ENCODE results near the gene AFDN.

The AFDN gene

DNA sequence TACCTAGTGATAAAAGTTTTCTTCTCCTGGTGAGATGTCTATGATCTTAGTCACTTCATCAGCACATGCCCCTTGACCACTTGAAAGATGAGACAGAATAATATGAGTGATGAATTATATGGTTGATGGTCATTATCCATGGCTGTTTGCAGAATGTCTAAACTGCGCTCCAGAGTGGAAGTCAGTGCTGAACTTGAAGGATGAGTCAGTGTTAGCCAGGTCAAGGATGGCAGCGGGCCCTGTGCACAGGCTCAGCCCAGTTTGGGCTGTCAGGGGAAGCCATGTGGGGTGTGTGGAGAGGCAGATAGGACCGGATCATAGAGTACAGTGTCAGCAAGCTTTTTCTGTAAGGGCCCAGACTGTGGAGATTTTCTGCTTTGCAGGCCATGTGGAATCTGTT is 103.6 kb downstream of the AFDN start:
- DNase-seq: no peak

DNA sequence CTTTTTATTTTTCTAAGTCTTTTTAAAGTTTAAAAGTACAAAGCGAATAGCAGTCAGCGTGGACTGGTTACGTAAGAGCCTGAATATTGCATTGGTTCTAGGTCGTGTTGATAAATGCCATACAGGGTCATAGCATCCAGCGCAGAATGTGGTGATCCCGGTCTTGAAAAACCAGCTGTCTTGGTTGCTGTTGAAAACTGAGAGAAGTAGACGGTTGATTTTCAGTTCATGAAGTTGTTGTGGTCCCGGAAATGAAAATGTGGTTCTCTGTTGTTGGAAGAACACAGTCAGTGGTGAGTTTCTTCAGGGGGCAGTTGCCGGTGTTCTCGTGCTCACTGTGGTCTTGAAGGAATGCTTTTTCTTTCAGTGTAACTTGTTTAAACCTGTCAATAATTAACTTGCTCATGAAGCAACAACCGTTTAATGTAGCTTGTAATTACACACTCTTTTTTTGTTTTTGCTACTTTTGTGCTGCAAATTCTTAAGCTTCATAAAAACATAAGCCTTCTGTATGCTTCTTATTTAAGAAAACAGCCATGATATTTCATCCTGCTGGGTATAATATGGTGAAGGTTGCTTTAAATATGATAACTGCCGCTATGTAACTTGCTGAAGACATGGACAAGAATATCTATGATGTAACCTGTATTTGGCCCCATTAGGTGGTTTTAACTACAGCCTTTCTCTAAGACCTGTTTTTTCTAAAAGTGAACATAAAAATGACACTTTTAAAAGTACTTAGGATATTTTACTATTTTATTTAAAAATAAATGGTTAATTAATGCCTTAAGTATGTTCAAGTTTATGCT is 106.0 kb downstream of the AFDN start:
- DNase-seq: no peak

DNA sequence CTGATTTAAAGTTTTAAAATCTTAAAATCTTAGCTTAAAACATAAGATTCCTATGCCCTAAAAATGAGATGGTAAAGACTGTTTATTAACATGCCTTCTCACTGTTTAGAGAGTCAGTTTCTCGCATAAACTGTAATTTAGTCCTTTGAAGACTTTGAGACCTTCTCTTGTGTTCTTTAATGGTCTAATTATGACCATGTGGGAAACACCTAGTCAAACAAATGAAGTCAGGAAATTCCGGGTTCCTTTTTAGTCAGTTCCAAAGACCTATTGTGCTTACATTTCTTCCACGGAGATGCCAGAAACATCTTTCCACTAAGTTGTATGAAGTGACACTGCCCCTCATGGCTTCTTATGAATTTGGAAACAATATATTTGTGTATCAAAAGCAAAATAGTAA is 106.6 kb downstream of the AFDN start:
- no peak for DNase-seq

DNA sequence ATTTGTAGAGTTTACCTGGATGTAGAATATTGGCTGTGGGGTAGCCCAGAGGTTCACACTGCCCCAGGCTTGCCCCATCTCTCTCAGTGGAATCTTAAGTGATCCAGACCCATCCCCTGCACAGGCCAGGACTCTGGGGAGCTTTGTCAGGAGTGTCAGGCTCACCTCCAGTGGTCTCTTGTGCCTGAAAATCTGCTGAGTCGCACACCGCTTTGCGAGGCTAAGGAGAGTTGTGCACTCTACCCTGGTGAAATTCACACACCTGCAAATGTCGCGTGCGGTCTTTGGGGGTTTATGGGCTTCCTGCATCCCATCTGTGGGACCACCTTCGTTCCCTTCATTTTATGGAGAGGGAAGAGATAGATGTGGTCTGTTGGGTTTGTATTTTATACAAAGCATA is 107.1 kb downstream of the AFDN start:
- no peak for DNase-seq

DNA sequence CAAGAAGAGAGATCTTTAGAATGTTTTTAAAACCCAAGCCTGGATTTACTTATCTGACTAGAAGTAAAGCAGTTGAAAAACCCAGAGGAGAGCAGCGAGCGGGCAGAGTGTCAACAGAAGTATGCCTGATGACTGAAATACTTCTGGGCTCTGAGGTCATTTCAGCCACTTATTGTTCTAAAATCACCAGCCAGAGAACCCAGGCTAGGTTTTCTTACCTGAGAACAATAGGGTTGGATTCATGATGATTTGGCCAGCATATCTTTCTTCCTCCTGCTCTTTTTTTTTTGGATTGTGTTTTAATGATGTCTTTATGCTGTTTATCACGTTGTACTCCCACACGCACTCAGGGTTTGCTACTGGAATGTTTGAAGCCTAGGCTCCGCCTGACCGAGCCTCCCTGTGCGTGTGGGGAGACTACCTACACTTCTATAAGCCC is 107.7 kb downstream of the AFDN start:
- DNase-seq: no peak

DNA sequence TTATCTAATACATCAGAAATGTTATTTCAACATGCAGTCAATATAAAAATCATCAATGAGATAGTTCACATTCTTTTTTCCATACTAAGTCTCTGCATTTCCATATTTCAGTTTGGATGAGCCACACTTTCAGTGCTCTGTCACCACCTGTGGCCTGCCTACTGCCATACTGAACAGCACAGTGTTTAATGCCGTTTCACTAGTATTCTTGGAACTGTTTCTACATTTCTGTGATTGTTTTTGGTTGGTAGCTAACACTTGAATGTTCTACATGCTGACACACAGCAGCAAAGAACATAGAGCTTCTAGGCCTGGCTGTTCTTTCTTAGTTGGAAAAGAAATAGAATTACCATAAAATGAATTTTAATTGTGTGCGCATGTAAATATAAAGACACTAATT is 109.3 kb downstream of the AFDN start:
- DNase-seq: no peak

DNA sequence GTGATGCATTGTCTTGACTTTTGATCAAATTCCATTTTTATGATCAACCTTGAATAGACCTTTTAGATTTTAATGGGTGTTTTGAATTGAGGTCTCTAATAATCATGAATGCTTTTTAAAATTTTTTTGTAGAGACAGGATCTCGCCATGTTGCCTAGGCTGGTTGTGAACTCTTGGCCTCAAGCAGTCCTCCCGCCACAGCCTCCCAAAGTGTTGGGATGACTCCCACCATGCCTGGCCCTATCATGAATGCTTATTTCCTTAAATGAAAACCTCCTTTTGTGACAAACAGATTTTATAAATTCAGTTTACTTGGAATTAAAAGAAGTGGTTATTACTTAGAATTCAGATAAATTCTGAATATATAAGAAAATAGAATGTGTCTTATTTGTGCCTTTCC is 110.6 kb downstream of the AFDN start:
- DNase-seq: no peak

DNA sequence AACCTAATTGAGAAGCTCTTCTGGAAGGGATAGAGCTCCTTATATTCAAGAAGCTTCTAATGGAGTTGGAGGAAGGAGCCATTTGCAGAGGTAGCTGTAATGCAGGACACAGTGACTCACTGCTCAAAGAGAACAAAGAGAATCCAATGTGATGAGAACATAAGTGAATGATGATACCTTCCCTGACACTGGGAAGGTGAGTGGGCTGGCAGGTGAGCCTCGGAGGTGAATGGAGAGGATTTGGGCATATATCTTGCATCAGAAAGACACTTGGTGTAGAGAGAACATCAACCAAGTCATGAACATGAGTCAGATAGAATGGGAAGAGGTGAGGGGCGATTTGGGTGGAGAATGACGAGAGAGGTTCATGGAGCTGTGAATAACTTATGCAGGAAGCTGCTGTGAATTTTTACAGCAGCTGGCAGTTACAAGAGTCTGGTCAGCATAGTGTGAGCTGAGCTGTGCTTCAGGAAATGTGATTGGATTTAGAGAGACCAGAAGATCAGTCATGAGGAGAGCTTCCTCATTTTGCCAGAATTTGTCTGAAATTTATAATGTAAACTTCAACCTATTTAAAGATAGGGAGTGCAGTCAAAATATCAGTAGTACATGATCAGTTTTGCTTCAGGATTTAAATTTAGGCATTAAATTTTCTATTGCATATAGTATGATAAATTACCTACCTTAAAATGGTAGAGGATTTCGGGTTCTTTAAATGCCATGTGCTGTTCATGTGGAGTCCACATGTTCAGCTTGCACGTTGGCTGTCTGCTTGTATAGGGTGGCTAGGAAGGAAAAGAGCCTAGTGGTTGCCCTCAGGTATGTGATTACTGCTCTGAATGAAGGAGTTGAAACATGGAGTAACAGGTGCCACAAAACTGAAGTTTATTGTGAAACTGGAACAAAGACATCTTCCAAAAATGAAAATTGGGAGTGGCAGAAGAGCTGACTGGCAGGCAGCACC is 111.5 kb downstream of the AFDN start:
- no peak for DNase-seq

DNA sequence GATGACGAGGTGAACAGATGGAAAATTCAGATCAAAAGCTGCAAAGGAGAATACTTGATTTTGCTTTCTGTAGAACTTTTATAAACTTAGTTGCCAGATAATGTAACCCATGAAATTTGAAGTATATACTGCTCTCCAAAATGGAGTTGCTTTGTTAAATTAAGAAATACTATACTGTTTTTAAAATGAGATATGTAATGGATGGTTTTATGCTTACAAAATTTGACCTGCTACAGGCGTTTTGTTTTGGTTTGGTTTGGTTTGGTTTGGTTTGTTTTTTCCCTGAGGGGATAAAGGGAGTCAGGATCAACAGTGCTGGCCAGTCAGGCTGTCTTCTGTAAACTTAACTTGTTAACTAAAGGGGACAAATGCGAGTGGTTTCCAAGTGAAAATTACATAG is 115.1 kb downstream of the AFDN start:
- no peak for DNase-seq

DNA sequence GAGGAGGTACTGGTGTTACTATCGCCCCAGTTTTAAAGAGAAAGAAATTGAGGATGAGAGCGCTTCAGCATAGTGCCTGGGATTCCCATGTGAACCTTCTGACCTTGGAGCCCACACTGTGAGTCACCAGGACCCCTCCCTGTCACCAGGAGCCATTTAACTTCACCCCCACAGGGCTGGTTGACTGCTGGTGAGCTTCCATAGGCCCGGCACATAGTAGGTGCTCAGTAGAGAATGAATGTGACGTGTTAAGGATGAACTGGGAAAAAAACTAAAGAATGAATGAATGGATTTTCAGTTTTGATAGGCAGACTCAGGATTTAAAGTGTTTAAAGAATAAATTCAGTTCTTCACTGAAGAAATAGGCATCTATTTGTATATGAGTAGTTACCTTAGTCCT is 117.4 kb downstream of the AFDN start:
- no peak for DNase-seq

DNA sequence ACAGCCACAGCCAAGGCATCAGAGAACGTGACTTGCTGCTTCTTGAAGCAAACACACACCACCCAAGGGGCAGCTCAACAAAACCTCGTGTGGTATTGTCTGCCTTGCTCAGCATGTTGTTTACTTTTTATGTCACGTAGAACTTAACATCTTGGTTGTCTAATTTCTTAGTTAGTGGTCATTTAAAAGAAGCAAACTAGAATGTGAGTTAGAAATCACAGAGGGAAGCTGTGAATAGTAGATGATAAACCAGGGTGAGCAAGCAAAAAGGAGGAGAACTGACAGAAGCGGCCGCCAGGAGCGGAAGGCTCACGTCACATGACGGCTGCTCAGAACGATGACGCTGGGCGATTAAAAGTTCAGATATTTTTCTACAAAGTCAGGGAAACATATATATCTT is 119.3 kb downstream of the AFDN start:
- DNase-seq: no peak

DNA sequence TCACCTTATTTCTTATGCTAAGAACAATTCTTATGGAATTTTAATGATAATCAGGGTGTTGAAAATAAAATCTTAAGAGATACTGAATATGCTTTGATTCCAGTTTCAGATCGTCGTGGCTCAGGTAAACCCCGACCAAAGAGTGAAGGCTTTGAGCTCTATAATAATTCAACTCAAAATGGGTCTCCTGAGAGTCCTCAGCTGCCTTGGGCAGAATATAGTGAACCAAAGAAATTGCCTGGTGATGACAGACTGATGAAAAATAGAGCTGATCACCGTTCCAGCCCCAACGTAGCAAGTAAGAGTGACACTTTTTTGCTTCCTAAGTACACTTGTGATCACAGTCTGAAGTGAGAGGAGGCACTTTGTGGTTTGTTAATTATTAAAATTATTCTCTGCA is 119.9 kb downstream of the AFDN start:
- DNase-seq: no peak

DNA sequence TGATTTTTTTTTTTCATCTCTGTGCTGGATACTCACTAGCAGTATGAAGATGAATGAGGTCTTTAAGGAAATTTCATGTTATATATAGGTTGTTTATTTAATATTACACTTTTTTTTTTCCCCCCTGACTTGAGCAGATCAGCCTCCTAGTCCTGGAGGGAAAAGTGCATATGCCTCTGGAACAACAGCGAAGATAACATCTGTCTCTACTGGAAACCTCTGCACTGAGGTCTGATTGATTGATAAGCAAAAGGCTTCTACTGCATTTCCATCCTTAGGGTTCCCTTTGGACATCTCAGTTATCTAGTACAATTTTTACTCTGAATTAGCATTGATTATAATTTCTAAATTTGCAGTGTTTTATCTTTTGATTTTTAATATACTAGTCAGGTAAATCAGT is 121.0 kb downstream of the AFDN start:
- DNase-seq: no peak

DNA sequence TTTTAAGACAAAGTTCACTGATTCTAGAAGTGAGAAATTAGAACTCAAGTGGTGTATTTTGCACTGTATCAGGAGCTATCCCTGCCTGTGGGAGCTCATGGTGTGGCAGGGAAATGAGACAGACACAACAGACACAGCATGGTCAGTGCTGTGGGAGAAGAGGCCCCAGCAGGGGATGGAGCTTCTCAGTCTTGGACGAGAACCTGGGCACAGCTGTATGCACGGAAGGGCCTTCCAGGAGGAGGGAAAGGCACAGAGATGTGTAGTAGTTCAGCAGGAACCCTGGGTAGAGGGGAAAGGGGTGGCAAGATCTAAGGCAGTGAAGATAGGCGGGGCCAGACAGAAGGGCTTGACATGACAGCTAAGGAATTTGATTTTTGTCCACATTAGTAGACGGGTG is 122.0 kb downstream of the AFDN start:
- DNase-seq: no peak

DNA sequence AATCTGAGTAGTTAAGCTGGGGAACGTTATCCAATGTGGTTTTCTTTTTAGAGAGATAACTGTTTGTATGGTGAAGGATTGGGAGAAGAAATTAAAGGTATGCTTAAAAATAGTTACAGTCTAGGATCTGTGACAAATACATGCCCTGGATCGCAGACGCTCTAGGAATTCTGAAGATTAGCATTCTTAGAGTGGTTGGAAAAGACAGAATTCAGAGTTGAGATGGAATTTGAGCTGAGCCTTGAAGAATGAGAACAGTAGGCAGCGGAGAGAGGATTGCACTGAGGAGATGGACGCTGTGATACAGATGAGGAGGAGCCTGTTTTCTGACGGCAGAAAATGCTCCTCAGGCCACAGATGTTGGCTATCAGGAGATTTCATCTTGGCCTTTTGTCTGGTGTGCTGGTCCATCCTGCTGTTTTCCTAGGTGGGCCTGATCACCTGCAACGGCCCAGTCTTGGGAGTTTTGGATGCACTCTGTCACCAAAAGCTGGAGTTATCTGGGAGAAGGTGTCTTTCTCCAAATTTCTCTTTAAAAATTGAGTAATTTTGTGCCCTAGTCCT is 122.5 kb downstream of the AFDN start:
- no peak for DNase-seq

DNA sequence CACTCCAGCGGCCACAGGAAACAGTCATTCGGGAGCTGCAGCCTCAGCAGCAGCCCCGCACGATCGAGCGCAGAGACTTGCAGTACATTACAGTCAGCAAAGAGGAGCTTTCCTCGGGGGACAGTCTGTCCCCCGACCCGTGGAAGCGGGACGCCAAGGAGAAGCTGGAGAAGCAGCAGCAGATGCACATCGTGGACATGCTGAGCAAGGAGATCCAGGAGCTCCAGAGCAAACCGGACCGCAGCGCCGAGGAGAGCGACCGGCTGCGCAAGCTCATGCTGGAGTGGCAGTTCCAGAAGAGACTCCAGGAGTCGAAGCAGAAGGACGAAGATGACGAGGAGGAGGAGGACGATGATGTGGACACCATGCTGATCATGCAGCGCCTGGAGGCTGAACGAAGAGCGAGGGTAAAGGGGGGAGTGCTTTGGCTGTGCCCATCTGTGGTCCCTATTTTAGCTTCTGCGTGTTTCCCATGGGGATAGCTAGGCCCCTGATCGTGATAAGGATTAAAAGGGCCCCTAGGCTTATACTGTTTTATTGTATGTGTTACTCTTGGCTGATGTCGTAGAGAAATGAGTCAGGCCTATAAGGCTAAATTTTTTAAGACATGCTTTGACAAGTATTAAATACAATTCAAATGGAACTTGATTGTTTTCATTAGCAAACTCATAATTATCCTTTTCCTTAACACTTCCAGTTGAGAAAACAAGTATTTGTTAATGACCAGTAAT is 125.2 kb downstream of the AFDN start:
- DNase-seq: no peak

DNA sequence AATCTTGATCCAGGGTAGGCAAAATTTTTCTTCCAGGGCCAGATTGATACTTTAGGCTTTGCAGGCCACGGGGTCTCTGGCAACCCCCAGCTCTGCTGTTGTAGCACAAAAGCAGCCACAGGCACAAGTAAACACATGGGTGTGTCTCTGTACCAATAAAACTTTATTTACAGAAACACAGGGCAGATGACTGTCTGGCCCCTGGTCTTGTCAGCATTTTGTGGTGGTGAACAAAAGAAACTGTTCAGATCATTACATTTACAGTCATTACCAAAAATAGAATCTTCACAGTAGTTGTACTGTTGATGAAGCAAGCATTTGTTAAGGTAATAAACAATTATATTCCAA is 125.8 kb downstream of the AFDN start:
- no peak for DNase-seq

DNA sequence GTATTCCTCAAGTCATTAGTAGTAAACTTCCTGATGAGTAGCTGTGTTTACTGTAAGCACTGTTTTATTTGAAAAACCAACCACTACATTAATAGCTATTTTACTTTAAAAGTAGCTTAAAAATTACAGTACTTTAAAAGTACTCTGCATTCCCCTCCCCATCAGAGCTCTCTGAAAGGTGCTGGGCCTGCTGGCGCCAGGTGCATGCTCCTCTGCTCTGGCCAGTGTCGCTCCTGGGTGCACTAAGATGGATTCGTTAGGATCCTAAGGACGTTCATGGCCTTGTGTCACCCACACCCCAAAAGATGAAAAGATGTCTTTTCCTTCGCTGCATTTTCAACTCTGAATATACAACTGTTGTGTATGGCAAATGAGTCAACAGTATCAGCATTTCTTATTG is 126.8 kb downstream of the AFDN start:
- DNase-seq: no peak

DNA sequence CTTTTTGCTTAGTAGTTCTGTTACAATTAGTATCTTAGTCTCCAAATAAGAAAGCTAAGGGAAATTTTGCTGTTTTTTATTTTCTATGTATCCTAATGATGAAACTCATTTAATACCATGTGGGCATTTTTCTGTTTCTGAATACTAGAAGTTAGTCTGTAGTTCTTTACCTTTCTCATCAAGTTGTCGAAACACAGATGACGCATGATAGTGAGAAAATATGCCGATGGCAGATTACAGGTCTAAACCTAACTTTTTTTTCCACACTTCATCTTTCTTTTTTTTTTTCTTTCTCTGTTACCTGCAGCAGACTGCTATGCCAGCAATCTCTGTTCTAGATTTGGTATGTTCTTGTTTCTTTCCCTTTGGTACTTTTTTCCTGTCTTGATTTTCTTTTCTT is 127.4 kb downstream of the AFDN start:
- DNase-seq: no peak

DNA sequence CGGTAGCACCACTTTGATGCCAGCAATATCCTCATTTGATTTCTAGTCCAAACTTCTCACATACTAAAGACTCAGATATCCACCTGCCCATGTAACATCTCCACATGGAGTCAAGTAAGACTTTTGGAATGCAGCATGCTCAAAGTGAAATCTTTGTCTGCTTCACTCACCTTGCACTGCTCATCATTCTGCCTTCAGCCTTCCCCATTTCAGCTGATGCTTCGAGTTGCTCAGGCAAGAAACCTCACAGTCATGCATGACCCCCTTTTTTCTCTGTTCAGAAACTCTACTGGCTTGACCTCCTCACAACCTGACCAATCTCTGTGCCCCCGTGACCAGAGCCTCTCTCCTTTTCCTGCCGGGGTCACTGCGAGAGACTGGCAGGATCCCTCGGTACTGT is 129.8 kb downstream of the AFDN start:
- no peak for DNase-seq

DNA sequence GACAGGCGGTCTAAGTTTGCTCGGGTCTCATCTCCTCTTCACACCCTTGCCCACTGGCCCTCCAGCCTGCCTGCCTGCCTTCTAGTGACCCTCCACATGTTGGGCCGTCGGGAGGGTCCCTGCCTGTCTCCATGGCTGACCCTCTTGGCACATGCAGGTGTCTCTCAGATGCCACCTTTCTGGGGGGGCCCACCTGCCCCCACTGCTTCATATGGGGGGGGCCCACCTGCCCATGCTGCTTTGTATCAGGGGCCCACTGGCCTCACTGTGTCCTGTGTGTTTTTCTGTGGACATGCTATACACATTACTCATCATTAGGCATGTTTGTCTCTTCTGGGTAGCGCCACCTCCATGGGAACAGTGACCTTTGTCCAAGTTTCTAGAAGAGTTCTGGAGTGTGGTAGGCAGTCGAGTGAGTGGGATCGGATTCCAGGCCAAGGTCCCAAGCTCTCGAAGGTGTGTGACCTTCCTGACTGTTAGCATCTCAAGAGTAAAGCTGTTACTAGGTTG is 130.3 kb downstream of the AFDN start:
- no peak for DNase-seq

DNA sequence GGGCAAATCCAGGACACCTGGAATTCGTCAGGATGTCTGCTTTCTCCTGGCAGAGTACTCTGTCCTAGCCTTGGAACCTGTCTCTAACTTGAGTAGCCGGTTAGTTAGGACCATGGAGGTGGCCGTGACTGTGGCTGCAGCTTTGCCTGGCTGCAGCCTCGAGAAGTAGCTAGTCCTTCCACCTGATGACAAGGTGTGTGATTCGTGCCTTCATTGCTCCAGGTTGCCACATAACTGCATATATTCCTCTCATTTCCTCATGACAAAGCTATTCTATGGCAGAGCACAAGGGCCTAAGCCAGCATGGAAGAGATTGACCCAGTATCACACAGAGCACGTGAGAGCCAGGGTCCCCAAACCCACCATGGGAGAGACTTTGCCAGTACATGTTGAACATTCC is 130.9 kb downstream of the AFDN start:
- DNase-seq: no peak

DNA sequence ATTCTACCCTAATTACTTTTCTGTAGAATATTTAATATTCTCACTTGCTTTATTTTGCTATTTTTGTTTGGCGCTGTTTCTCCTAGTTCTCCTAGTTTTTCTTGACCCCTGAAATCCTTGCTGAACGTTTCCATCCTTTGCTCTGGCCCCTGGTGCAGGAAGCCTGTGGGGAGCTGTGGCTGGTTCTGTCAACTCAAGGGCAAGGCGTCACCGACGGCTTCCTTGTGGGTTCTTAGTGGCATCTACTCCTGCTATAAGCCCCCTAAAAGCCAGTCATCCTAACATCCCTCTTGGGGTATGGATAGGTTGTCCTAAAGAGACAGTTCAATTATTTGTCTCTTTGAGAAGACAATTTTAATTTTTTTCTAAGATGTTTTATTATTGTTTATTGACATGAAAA is 133.9 kb downstream of the AFDN start:
- DNase-seq: no peak
